Measurements from ENCODE around the gene STAT3. TPM values are rescaled to one million over a fixed set of nuclear protein-coding genes. Genes with fewer than 3 reads are reported as not detected.

STAT3 gene
- total RNA-seq, 2 experiments from 2014 or later = 14.8 to 28.7 TPM

GRCh38 chr17:42422958-42423712 is 34.9 kb upstream of the STAT3 start, which contains the start of gene CAVIN1:
Gene CAVIN1, minus strand, starts transcription at chr17:42423256. Its CDS starts 159 bp downstream, at chr17:42423097.
- CTCF ChIA-PET (ENCODE audit: unreplicated experiment) = interaction anchor here (1.2 kb wide), 1 partner anchor 16 kb away, joined by 4 read pairs; no protein-coding TSS in a partner anchor
- no peaks in the 10 kb centered on the region for H3K9me3 ChIP-seq (ENCODE audit: low read length)
- no peak within 1 kb of the TSS for H3K27ac ChIP-seq (ENCODE audit: low read depth, low read length, poor library complexity, severe bottlenecking)
- TF ChIP-seq, protein P1, sequence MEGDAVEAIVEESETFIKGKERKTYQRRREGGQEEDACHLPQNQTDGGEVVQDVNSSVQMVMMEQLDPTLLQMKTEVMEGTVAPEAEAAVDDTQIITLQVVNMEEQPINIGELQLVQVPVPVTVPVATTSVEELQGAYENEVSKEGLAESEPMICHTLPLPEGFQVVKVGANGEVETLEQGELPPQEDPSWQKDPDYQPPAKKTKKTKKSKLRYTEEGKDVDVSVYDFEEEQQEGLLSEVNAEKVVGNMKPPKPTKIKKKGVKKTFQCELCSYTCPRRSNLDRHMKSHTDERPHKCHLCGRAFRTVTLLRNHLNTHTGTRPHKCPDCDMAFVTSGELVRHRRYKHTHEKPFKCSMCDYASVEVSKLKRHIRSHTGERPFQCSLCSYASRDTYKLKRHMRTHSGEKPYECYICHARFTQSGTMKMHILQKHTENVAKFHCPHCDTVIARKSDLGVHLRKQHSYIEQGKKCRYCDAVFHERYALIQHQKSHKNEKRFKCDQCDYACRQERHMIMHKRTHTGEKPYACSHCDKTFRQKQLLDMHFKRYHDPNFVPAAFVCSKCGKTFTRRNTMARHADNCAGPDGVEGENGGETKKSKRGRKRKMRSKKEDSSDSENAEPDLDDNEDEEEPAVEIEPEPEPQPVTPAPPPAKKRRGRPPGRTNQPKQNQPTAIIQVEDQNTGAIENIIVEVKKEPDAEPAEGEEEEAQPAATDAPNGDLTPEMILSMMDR (conservative IDR thresholded peaks at IDR 0.05; ENCODE audit: low read length) = no peak
- TF ChIP-seq EZH2phosphoT487 (IDR thresholded peaks at IDR 0.05; ENCODE audit: borderline replicate concordance, low read depth, low read length) = no peak
- peak within 1 kb of the TSS; percentile 31 for H3K4me2 ChIP-seq (ENCODE audit: low read length)
- H4K20me1 ChIP-seq (ENCODE audit: insufficient read depth, low read length) = no peaks in the 10 kb centered on the region
- no peak within 1 kb of the TSS for H2AFZ ChIP-seq (ENCODE audit: low read length)
- no peaks in the 10 kb centered on the region for H3K79me2 ChIP-seq (ENCODE audit: insufficient read depth, low read depth, low read length)
- DNase-seq (ENCODE audit: low spot score) = no peak
- peak within 1 kb of the TSS; percentile 12 for H3K4me3 ChIP-seq (ENCODE audit: low read depth, low read length, poor library complexity, severe bottlenecking)
- no peaks in the 10 kb centered on the region for H3K4me1 ChIP-seq (ENCODE audit: insufficient read depth, low read length, poor library complexity, severe bottlenecking)
- BruUV-seq (replicated peaks) = no TSS peak
- H3K9me2 ChIP-seq (ENCODE audit: insufficient read depth, low read length) = no peaks in the 10 kb centered on the region
- POLR2A ChIA-PET = no interaction called here
- H3K36me3 ChIP-seq (ENCODE audit: insufficient read depth, low read length) = no peaks in the 10 kb centered on the region
- intact Hi-C loops (cut with micrococcal nuclease; ENCODE audit: unreplicated experiment) = no loop called here

DNA sequence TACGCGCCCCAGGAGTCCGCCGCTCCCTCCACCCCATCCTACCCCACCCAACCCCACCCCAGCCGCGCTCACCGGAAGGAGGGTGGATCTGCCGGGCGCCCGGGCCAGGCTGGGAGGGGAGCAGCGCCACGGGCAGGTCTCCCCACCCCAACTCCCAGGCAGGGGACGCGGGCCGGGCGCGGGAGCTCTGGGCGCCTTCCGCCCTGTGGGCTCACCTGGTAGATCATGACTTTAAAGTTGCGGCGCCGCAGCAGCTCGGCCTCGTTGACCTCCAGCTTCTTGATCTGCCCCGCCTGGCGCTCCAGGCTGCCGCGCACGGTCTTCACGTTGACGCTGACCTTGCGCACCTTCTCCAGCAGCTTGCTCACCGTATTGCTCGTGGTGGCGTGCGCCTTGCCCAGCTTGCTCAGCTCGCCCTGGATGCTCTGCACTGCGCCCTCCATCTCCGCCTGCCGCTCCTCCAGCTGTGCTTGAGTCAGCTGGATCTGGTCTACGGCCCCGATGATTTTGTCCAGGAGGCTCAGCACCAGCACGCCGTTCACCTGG is 34.2 kb upstream of the STAT3 start:
- peak overlapping the region; percentile 12 for H3K4me3 ChIP-seq (ENCODE audit: low read depth, low read length, poor library complexity, severe bottlenecking)
- TF ChIP-seq, protein P1 (conservative IDR thresholded peaks at IDR 0.05; ENCODE audit: low read length) = no peak
- no peak for TF ChIP-seq EZH2phosphoT487 (IDR thresholded peaks at IDR 0.05; ENCODE audit: borderline replicate concordance, low read depth, low read length)
- no peaks in the 10 kb centered on the region for H3K9me2 ChIP-seq (ENCODE audit: insufficient read depth, low read length)
- no peaks in the 10 kb centered on the region for H3K4me1 ChIP-seq (ENCODE audit: insufficient read depth, low read length, poor library complexity, severe bottlenecking)
- intact Hi-C loops (cut with micrococcal nuclease; ENCODE audit: unreplicated experiment) = no loop called here
- no peaks in the 10 kb centered on the region for H3K9me3 ChIP-seq (ENCODE audit: low read length)
- ChIA-PET POLR2A (no interaction called here), CTCF (ENCODE audit: unreplicated experiment) (interaction anchor here (1.2 kb wide), 1 partner anchor 16 kb away, joined by 4 read pairs; no protein-coding TSS in a partner anchor)
- BruUV-seq (replicated peaks) = no TSS peak
- DNase-seq (ENCODE audit: low spot score) = no peak
- no peaks in the 10 kb centered on the region for H4K20me1 ChIP-seq (ENCODE audit: insufficient read depth, low read length)
- no peak overlapping the region for H3K27ac ChIP-seq (ENCODE audit: low read depth, low read length, poor library complexity, severe bottlenecking)
- no peaks in the 10 kb centered on the region for H3K79me2 ChIP-seq (ENCODE audit: insufficient read depth, low read depth, low read length)
- no peak overlapping the region for H2AFZ ChIP-seq (ENCODE audit: low read length)
- H3K4me2 ChIP-seq (ENCODE audit: low read length) = peak overlapping the region; percentile 31
- H3K36me3 ChIP-seq (ENCODE audit: insufficient read depth, low read length) = no peaks in the 10 kb centered on the region
